Dermis blood vessel endothelial cell (primary cell): ENCODE results near the gene TFIP11. TPM values are rescaled to one million over a fixed set of nuclear protein-coding genes. Genes with fewer than 3 reads are reported as not detected.
"Not testable (repeated sequence)": the region's sequence is repeated elsewhere in the genome, so short reads cannot be mapped to it uniquely, and the experiment has no call there.

ENCODE experiments used
- DNase-seq: peaks from one replicate; pipeline ENCODE4 v3.0.0; 2010
- total RNA-seq: library from RNA; depleted of rRNA; stranded (reverse); fragments of >200 nt; gene quantifications from 2 replicates; pipeline ENCODE4 v1.2.3, GENCODE V29; 2014

The TFIP11 gene
- total RNA-seq, 1 donor from 2014 or later: 54.1 TPM

DNA sequence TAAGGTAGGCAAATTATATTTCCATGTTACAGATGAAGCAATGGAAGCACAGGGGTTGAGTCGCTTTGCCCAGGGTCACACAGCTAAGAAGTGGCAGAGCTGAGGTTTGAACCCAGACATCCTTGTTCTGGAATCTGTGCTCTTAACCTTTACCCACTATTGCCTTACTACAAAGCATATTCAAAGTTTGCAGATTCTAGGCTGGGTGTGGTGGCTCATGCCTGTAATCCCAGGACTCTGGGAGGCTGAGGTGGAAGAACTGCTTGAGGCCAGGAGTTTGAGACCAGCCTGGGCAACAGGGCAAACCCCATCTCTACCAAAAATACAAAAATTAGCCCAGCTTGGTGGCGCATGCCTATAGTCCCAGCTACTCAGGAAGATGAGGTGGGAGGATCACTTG, 27.8 kb upstream of the TFIP11 start:
- no peak for DNase-seq

DNA sequence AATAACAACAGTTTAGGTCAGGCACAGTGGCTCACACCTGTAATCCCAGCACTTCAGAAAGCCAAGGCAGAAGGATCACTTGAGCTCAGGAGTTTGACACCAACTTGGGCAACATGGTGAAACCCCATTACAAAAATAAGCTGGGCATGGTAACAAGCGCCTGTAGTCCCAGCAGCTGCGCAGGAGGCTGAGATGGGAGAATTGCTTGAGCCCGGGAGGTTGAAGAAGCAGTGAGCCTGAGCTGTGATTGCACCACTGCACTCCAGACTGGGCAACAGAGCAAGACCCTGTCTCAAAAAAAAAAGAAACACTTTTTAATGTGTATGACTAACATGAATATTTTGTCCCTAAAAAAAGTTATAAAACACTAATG, 24.5 kb upstream of the TFIP11 start:
- DNase-seq: no peak

GRCh38 chr22:26536056-26536761, 23.9 kb upstream of the TFIP11 start:
- no peak for DNase-seq

DNA sequence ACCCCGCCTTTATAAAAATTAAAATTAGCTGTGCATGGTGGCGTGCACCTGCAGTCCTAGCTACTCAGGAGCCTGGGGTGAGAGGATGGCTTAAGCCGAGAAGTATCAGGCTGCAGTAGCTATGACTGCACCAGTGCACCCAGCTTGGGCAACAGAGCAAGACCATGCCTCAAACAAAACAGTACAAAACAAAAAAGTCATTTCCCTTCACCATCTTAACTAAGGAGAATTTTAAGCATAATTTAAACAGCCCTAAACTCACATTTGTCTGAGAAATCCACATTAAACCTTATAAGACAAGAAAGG, 23.3 kb upstream of the TFIP11 start:
- DNase-seq: no peak

- no peak for DNase-seq
Measured at GRCh38 chr22:26534874-26535602, 22.8 kb upstream of the TFIP11 start.

- DNase-seq: no peak
Measured at GRCh38 chr22:26534171-26534855, 22.0 kb upstream of the TFIP11 start.

DNA sequence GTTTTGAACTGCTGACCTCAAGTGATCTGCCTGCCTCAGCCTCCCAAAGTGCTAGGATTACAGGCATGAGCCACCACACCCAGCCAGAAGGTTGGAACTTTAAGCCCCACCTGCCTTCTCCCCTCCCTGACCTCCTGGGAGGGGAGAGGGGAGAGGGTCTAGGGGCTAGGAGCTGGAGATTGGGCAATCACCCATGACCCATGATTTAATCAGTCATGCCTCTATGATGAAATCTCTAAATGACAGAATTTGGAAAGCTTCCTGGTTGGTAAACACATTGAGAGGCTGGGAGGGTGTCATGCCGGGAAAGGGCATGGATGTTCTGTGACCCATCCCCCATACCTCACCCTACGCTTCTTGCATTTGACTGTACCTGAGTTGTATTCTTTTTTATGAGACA, 17.1 kb upstream of the TFIP11 start:
- no peak for DNase-seq

- DNase-seq: not testable (repeated sequence)
Measured at GRCh38 chr22:26528518-26528917, 16.2 kb upstream of the TFIP11 start.

GRCh38 chr22:26527574-26528465, 15.5 kb upstream of the TFIP11 start:
- no peak for DNase-seq

GRCh38 chr22:26527167-26527566, 14.9 kb upstream of the TFIP11 start:
- DNase-seq: no peak

DNA sequence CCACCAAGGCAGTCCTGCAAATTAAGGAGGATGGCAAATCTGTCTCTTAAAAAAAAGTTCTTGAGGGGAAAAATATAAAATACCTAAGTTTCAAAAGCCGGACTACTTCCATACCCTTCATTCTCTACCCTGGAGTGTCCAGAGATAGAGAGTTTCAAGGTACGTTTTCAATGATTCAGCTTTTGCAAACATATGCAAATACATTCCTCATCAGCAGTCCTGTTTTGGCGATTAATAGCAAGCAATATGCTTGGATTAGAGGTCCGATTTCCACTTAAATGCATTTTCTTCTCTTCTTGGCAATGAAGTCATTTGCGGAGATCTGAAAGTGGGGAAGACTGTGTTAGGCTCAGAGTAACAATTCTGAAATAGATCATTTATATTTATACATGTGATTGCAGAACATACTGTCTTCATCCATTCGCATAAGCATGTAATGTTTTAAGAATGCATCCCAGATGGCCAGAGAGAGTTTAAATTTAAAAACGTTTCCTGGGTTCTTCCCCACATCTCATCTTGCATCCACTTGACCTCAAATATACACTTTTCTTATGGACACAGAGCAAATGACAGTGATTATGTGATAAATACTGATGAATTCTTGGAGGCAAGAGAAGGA, 13.8 kb upstream of the TFIP11 start:
- no peak for DNase-seq

DNA sequence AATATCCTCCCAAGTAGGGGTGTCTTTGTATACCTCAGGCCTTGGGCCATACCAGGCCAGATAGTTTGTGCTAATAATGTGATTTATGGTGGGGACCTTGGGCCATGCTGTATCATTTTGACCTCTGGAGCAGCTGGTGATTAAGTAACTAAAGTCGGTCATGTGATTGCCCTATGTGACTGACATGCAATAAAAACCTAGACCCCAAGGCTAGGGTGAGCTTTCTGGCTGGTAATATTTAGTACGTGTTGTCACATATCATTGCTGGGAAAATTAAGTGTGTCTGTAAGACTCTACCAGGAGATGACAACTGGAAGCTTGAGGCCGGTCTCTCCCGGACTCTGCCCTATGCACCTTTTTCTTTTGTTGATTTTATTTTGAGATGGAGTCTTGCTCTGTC, 12.6 kb upstream of the TFIP11 start:
- no peak for DNase-seq

- no peak for DNase-seq
Measured at GRCh38 chr22:26522592-26522991, 10.3 kb upstream of the TFIP11 start.

GRCh38 chr22:26522012-26522411, 9.7 kb upstream of the TFIP11 start:
- DNase-seq: no peak

DNA sequence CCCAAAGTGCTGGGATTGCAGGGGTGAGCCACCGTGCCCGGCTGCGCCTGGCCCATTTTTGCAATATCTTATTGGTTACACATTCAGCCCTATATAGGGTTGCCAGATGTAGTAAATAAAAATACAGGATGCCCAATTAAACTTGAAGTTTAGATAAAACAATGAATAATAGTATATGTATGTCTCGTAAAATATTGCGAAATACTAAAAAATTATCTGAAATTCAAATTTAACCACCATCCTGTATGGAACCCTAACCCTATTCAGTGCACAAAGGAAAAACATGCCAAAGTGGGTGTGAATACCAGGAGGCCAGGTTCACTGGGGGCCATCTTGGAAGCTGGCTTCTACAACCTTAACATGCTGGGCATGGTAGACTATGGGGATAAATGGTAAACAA, 5.2 kb upstream of the TFIP11 start:
- no peak for DNase-seq

DNA sequence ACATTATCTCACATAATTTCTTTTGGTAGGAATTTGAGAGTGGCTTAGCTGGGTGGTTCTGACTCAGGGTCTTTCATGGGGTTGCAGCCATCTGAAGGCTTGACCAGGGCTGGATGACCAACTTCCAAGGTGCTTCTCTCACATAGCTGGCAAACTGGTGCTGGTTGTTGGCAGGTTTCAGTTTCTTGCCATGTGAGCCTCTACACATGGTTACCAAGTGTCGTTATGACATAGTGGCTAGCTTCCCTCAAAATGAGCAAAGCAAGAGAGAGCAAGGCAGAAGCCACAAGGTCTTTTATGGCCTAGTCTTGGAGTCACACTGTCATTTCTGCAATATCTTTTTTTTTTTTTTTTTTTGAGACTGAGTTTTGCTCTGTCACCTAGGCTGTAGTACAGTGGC, 4.2 kb upstream of the TFIP11 start:
- DNase-seq: no peak

- DNase-seq: no peak
Measured at GRCh38 chr22:26515931-26516330, 3.7 kb upstream of the TFIP11 start.

DNA sequence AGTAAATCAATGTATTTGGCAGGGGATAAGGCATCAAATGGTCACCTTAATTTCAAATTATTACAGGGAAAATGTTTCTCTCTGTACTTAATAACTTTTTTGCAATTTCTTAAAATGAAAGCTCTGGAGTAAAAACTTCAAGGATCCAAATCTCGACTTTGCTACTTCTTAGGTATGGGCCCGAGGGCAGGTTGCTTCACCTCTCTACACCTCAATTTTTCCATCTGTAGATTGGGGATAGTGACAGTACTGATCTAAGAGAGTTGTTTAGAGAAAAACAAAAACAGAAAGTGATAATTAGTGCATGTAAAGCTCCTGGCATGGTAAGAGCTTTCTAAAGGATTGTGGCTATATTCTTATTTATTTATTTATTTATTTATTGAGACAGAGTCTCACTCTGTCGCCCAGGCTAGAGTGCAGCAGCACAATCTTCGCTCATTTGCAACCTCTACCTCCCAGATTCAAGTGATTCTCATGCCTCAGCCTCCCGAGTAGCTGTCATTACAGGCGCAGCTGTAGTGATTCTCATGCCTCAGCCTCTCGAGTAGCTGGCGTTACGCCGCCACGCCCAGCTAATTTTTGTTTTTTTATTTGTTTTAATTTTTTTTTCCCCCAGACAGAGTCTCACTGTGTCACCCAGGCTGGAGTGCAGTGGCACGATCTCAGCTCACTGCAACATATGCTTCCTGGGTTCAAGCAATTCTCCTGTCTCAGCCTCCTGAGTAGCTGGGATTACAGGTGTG, 2.3 kb upstream of the TFIP11 start:
- no peak for DNase-seq

- DNase-seq: no peak
Measured at GRCh38 chr22:26513838-26514237, 1.6 kb upstream of the TFIP11 start.

GRCh38 chr22:26508148-26508547, 4.1 kb downstream of the TFIP11 start:
- DNase-seq: no peak

- DNase-seq: no peak
Measured at GRCh38 chr22:26503758-26504157, 8.5 kb downstream of the TFIP11 start.
